SH-SY5Y (cell line): ENCODE data around the gene RSAD2.

Experiments
- GATA2 ChIP-seq: IDR thresholded peaks from 2 replicates; pipeline ENCODE4 v1.6.1; 2011; ENCODE audit warnings: mild to moderate bottlenecking, low read depth, low read length
- GATA3 ChIP-seq: IDR thresholded peaks from 2 replicates; pipeline ENCODE4 v1.6.1; 2011; ENCODE audit warnings: low read depth, mild to moderate bottlenecking, low read length, moderate library complexity

RSAD2 gene

GRCh38 chr2:6881516-6881915 lies 3.9 kb downstream of the RSAD2 start:
- TF ChIP-seq GATA2: no peak

- TF ChIP-seq GATA2 (no peak), GATA3 (no peak)
These were observed 6.0 kb downstream of the RSAD2 start for GRCh38 chr2:6883448-6884122.

- no peak for TF ChIP-seq GATA3
These were observed 8.0 kb downstream of the RSAD2 start for GRCh38 chr2:6885551-6885950.

- no peak for TF ChIP-seq GATA2
- TF ChIP-seq GATA3: no peak
These were observed 8.4 kb downstream of the RSAD2 start for GRCh38 chr2:6885968-6886367.

GRCh38 chr2:6887751-6888192 lies 10.2 kb downstream of the RSAD2 start:
- TF ChIP-seq GATA2 (no peak), GATA3 (no peak)

GRCh38 chr2:6888724-6889123 lies 11.1 kb downstream of the RSAD2 start:
- no peak for TF ChIP-seq GATA2
- no peak for TF ChIP-seq GATA3

DNA sequence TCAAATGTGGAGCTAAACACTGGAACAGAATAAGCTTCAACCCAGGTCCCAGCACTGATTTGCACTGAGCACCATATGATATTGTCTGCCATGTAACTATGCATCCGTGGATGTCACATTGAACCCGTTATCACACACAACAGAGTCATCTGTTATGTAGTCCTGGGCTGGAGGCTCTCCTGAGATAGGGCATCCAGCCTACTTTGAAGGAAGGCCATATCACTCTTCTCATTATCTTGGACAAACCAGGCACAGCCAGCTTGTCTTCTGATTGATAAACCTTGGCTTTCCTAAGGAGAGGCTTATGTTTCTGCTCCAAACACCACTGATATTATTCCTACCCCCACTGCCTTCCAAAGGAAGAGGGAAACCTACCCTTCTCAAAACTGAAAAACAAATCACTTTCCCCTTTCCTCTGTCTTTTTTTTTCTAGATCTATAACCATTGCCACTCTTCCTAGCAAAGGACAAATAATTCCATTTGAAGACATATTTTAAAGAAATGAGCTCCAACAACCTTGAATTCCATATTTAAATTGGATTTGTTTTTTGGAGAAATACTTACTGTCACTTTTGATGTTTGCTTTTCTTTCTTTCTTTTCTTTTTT lies 16.4 kb downstream of the RSAD2 start:
- TF ChIP-seq GATA2 (no peak), GATA3 (no peak)

- no peak for TF ChIP-seq GATA2
- no peak for TF ChIP-seq GATA3
These were observed 19.6 kb downstream of the RSAD2 start for GRCh38 chr2:6896930-6897759.

DNA sequence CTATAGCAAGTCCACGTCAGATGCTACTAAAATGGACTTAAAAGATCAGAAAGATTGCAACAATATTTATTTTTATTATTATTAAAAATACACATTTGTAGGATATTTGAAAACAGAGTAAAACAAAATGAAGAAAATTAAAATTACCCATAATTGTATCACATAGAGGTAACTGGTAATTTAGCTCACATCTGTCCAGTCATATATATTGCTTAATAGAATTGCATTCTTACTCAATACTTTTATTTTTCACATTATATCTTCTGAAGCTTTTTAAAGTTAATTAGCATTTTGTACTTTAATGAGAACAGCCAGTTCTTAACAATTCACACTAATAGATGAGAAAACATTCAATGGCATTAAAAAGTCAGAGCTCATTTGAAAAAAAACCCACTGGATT lies 28.1 kb downstream of the RSAD2 start:
- TF ChIP-seq GATA2 (no peak), GATA3 (no peak)

DNA sequence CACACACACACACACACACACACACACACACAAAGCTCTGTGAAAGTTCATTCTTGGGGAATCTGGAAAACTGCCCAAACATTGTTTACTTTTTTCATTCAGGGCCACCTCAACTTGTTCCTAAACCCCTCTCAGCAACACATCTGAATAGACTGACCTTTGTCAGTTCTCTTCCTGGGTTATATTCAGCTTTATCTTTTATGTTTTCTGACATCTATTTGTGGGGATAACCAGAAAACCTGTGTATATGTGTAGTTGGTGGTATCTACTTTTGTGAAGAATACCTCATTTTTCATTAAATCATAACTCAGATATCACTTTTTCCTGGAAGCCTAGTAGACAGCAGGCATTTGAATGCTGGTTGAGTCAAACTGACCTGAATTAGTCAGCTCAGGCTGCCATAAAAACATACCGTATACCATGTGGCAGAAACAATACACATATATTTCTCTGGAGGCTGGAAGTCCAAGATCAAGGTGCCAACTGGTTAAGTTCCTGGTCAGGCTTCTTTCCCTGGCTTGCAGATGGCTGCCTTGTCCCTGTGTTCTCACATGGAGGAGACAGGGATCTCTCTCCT lies 28.7 kb downstream of the RSAD2 start:
- TF ChIP-seq GATA3 (no peak), GATA2 (no peak)

GRCh38 chr2:6908291-6908690 lies 30.7 kb downstream of the RSAD2 start:
- TF ChIP-seq GATA2 (no peak), GATA3 (no peak)

DNA sequence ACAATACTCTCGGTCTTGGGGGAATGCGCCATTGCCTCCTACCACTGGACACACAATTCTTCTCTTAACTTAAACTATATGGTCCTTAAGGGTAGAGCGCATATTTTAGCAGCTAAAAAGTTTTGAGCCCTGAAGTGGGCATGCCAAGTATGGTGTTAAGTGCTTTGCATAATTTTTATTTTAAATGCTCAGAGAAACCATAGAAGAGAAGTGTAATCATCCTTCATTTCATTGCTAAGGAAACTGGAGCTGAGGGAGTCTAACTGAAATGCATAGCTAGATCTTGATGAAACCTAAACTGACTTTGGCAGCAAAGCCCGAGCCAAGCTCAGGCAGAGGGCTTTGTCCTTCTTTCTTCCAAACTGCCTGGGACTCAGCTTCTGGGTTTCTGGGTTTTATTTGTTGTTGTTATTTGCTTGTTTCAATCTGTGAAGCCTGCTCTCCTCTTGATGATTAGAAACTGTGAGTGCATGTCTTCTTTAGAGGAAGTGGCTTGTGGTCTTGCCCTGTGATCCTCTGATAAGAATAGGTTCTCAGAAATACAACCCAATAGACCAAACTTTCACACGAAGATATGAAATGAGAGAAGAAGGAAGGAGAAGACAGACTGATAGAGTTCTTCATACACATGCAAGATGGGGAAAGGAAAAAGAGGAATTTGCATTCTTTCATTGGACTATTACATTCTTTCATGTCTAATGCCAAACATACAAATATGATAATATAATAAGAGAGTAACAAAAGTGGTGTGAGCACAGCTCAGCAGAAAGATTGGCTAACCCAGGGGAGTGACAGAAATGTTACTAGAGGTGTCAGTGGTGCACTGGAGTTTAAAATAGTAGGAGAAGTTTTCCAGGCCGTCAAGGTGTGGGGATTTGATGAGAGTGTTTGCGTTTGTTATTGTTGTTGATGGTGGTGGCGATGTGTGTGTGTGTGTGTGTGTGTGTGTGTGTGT lies 32.1 kb downstream of the RSAD2 start:
- TF ChIP-seq GATA3 (no peak), GATA2 (no peak)

DNA sequence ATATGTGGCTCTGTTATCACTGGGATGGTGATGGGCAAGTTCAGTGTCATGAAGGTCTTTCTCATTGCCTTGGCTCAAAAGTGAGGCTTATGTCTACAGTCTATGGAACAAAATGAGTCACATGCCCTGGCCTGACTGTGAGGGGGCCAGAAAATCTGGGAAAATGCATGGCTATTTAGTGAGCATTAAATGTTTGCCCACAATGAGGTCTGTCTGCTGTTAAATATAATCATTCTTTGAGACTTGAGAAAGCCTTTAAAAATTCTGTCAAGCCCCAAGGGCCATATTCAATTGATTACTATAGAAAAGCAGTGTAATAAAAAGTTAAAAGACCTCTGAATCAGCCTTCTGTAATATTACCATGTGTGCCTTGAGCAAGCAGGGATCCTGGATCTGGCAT lies 34.1 kb downstream of the RSAD2 start:
- TF ChIP-seq GATA2: no peak
- TF ChIP-seq GATA3: no peak
